DMS 273 (cell line): ENCODE data around the gene NPIPB9.

Experiments
- DNase-seq: peaks from one replicate; lab custom pipeline; 2025; ENCODE audit not compliant: unreplicated experiment; lab: John Stamatoyannopoulos, UW

NPIPB9 gene

DNA sequence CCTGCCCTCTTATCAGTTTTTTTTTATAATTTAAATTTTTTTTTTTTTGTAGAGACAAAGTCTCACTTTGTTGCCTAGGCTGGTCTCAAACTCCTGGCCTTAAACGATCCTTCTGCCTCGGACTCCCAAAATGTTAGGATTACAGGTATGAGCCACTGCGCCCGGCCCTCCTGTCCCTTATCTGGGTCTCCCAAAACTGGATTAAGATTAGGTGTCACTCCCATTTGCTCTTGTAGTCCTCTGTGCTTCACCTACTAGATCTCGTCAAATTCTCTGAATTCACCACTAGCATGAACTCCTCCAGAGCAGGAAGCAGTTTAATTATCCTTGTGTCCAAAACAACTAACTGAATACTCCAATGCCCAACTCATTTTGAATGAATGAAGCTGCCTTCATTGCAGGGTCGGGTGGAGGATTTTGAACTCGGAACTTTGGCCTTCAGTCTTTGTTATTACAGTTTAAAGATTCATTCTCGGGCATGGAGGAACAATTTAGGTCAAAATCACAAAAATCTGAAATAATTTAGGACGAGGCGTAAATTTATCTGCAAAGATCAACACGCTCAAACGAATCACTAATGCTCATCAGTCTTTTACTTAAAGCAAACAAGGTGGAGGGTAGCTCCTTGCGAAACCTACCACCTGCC, 70.4 kb downstream of the NPIPB9 start:
- no peak for DNase-seq
